Trophoblast cell (in vitro differentiated cells and primary cell): Measurements from ENCODE around the gene MAML2.
A peak's percentile ranks its signal among the peaks of the same experiment; 100 is the strongest.

Experiments
- DNase-seq, 2 donors: peaks; one replicate each; pipeline ENCODE4 v3.0.0-alpha.2; 2016
- H2AFZ ChIP-seq: 2 replicates; pipeline ENCODE4 v1.6.1; 2013; ENCODE audit warnings: low read length, moderate library complexity, mild to moderate bottlenecking; ENCODE audit not compliant: insufficient read depth, poor library complexity
- H2AK5ac ChIP-seq: 2 replicates; pipeline ENCODE4 v1.6.1; 2013; ENCODE audit warnings: mild to moderate bottlenecking, low read length
- H2BK120ac ChIP-seq: 2 replicates; pipeline ENCODE4 v1.6.1; 2013; ENCODE audit warnings: low read length, mild to moderate bottlenecking, moderate library complexity; ENCODE audit not compliant: insufficient read depth, poor library complexity
- H2BK12ac ChIP-seq: 2 replicates; pipeline ENCODE4 v1.6.1; 2013; ENCODE audit warnings: mild to moderate bottlenecking, low read length, moderate library complexity
- H2BK5ac ChIP-seq: 2 replicates; pipeline ENCODE4 v1.6.1; 2013; ENCODE audit warnings: low read length, low read depth, moderate library complexity, mild to moderate bottlenecking; ENCODE audit not compliant: poor library complexity
- H3K14ac ChIP-seq: 2 replicates; pipeline ENCODE4 v1.6.1; 2013; ENCODE audit warnings: mild to moderate bottlenecking, low read length
- H3K18ac ChIP-seq: 2 replicates; pipeline ENCODE4 v1.6.1; 2013; ENCODE audit warnings: mild to moderate bottlenecking, low read length
- H3K23ac ChIP-seq: 2 replicates; pipeline ENCODE4 v1.6.1; 2013; ENCODE audit warnings: low read length
- H3K27ac ChIP-seq: 2 replicates; pipeline ENCODE4 v1.5.1; 2013; ENCODE audit warnings: low read depth, mild to moderate bottlenecking, inconsistent platforms, low read length, moderate library complexity
- H3K27me3 ChIP-seq: 2 replicates; pipeline ENCODE4 v1.6.1; 2013; ENCODE audit warnings: inconsistent platforms, mild to moderate bottlenecking, low read length, moderate library complexity; ENCODE audit not compliant: insufficient read depth
- H3K36me3 ChIP-seq, 2 experiments: 1 replicate in 1 of 2; 2 replicates in 1 of 2; pipeline ENCODE4 v1.6.1; 2013; ENCODE audit warnings: low read length in 2 of 2, mild to moderate bottlenecking in 2 of 2, moderate library complexity in 1 of 2; ENCODE audit not compliant: insufficient read depth in 2 of 2, control insufficient read depth in 1 of 2
- H3K4ac ChIP-seq: 2 replicates; pipeline ENCODE4 v1.6.1; 2013; ENCODE audit warnings: low read depth, mild to moderate bottlenecking, low read length, moderate library complexity
- H3K4me1 ChIP-seq, 2 experiments: 1 replicate in 1 of 2; 2 replicates in 1 of 2; pipeline ENCODE4 v1.6.1; 2013; ENCODE audit warnings: low read length in 2 of 2, mild to moderate bottlenecking in 2 of 2, moderate library complexity in 1 of 2; ENCODE audit not compliant: insufficient read depth in 2 of 2, control insufficient read depth in 1 of 2
- H3K4me2 ChIP-seq: 2 replicates; pipeline ENCODE4 v1.6.1; 2013; ENCODE audit warnings: inconsistent platforms, mild to moderate bottlenecking, low read length, moderate library complexity
- H3K4me3 ChIP-seq: 2 replicates; pipeline ENCODE4 v1.5.1; 2013; ENCODE audit warnings: mild to moderate bottlenecking, low read depth, low read length, inconsistent platforms
- H3K79me1 ChIP-seq: one replicate; pipeline ENCODE4 v1.6.1; 2013; ENCODE audit warnings: low read length
- H3K79me2 ChIP-seq: 2 replicates; pipeline ENCODE4 v1.6.1; 2013; ENCODE audit warnings: low read length, mild to moderate bottlenecking; ENCODE audit not compliant: control insufficient read depth, insufficient read depth, poor library complexity
- H3K9ac ChIP-seq: 2 replicates; pipeline ENCODE4 v1.6.1; 2013; ENCODE audit warnings: mild to moderate bottlenecking, low read length
- H3K9me3 ChIP-seq: 2 replicates; pipeline ENCODE4 v1.6.1; 2013; ENCODE audit warnings: low read depth, mild to moderate bottlenecking, control low read depth, inconsistent platforms, low read length; ENCODE audit not compliant: insufficient read depth
- H4K12ac ChIP-seq: 2 replicates; pipeline ENCODE4 v1.6.1; 2013; ENCODE audit warnings: low read depth, mild to moderate bottlenecking, low read length, moderate library complexity
- H4K8ac ChIP-seq: 2 replicates; pipeline ENCODE4 v1.6.1; 2013; ENCODE audit warnings: low read depth, mild to moderate bottlenecking, low read length, moderate library complexity
- H4K91ac ChIP-seq: one replicate; pipeline ENCODE4 v1.6.1; 2013; ENCODE audit warnings: low read depth, mild to moderate bottlenecking, low read length, moderate library complexity
- WGBS: extraction: QIAGEN DNeasy Blood & Tissue Kit; methylation state at CpG from one replicate; pipeline ENCODE4 v1.1.7; 2013; ENCODE audit warnings: missing lambda C conversion rate; ENCODE audit not compliant: insufficient read length, insufficient coverage; ENCODE audit errors: extremely low coverage; 5-methylcytosine and 5-hydroxymethylcytosine counted together

Gene MAML2

DNA sequence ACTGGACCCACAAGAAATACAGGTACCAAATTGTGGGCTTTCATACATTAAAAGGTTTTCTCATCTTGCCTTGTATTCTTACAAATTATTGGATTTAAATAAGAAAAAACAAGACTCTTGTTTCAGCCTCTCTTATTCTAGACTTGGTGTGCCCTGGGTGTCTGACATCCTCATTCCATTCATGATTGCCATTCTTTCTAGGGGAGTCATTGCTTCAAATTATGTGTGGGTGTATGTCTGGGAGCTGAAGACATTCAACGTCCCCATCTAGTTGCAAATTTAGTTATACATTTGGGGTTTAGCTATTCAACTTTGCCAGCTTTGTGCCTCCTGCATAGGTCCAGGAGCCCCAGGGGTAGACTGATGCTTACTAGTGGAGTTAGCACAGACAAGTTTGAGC, 18.1 kb downstream of the MAML2 start:
- peak overlapping the region; percentile 95 for H3K27ac ChIP-seq
- peak overlapping the region; percentile 15 for H3K4me2 ChIP-seq
- H3K9me3 ChIP-seq = no peaks in the 10 kb centered on the region
- no peak overlapping the region for H4K8ac ChIP-seq
- no peak overlapping the region for H4K12ac ChIP-seq
- H3K9ac ChIP-seq = no peak overlapping the region
- WGBS = no CpG with 5 or more reads among the region's 1 CpG
- peaks cover 21 to 36% of the 10 kb centered on the region in 2 experiments for H3K4me1 ChIP-seq
- no peak overlapping the region for H3K23ac ChIP-seq
- H3K14ac ChIP-seq = no peak overlapping the region
- peak overlapping the region; percentile 96 for H2BK120ac ChIP-seq
- no peak overlapping the region for H3K18ac ChIP-seq
- H3K79me2 ChIP-seq = peaks cover 11% of the 10 kb centered on the region
- H2BK12ac ChIP-seq = no peak overlapping the region
- H3K36me3 ChIP-seq = no peaks in the 10 kb centered on the region
- H2AFZ ChIP-seq = no peak overlapping the region
- H4K91ac ChIP-seq = peak overlapping the region; percentile 70
- no peaks in the 10 kb centered on the region for H3K27me3 ChIP-seq
- H3K79me1 ChIP-seq = peaks cover 28% of the 10 kb centered on the region
- no peak overlapping the region for H3K4me3 ChIP-seq
- peak; percentile 39 to 77 for DNase-seq
- no peak overlapping the region for H2AK5ac ChIP-seq
- H3K4ac ChIP-seq = peak overlapping the region; percentile 89
- H2BK5ac ChIP-seq = peak overlapping the region; percentile 97

DNA sequence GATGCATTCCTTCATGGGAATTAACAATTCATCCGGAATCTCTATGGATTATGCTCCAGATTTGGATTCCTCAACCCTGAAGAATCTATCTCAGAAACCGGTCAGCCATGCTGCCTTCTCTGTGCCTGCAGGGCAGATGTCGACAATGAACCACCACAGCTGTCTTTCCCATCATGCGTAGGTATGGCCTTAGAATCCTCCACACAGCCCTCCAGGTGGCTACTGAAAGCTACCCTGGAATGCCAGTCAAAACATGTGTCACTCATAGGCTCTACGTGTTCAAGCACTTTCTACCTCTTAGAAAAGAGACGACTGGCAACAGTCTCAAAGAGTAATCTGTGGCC, 19.4 kb downstream of the MAML2 start:
- Histone ChIP-seq H3K79me2 (peaks cover 12% of the 10 kb centered on the region), H2BK120ac (peak overlapping the region; percentile 37), H2AK5ac (no peak overlapping the region), H3K27me3 (no peaks in the 10 kb centered on the region), H2AFZ (no peak overlapping the region), H4K8ac (no peak overlapping the region), H3K4me3 (no peak overlapping the region), H3K27ac (peak overlapping the region; percentile 95), H4K91ac (peak overlapping the region; percentile 29), H2BK5ac (peak overlapping the region; percentile 64), H3K14ac (no peak overlapping the region), H4K12ac (no peak overlapping the region), H3K23ac (no peak overlapping the region), H3K4me1 (peaks cover 23 to 42% of the 10 kb centered on the region in 2 experiments), H3K36me3 (no peaks in the 10 kb centered on the region), H3K9me3 (no peaks in the 10 kb centered on the region), H3K4ac (no peak overlapping the region), H3K9ac (no peak overlapping the region), H2BK12ac (peak overlapping the region; percentile 69), H3K18ac (peak overlapping the region; percentile 57), H3K4me2 (no peak overlapping the region), H3K79me1 (peaks cover 27% of the 10 kb centered on the region)
- peak; percentile 96 to 99 for DNase-seq
- no CpG with 5 or more reads among the region's 6 CpGs for WGBS

DNA sequence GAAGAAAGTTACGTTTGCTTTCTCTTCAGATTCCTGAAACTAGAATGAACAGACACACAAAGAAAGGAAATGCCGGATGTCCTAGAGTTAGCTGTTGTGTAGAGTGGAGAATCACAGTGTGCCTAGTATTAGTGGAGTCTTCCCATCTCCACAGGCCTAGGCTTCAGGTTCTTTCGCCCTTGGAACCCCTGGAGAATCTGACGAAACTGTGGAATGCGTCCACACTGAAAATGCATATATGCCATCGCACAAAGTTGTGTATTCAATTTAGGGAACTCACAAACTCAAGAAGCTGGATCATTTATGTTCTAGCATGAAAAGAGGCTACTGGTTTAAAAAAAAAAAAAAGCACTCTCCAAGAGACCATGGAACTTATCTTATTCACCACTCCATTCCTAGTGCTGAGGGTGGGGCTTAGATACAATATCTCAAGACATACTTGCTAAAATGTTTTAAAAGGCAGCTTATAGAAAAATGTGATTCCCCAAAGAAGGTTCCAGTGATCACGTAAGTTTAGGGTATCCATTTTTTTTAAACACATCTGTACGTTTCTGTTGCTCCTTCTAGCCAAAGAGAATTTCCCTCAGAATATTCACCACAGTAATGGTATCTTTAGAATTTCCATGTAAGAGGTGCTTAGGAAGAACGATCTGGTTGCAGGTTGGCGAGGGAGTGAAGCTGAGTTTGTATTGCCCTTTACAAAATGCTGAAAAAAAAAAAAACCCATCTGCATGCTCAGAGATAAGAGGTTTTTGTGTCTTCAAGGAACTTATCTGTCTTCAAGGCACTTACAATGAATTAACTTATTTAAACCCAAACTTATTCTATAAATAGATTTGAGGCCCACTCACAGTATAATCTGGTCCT, 20.0 kb downstream of the MAML2 start:
- no peak overlapping the region for H3K23ac ChIP-seq
- H3K9me3 ChIP-seq = no peaks in the 10 kb centered on the region
- H3K4me3 ChIP-seq = no peak overlapping the region
- peak overlapping the region; percentile 69 for H4K12ac ChIP-seq
- H3K4ac ChIP-seq = peak overlapping the region; percentile 81
- H2BK120ac ChIP-seq = peak overlapping the region; percentile 81
- peak overlapping the region; percentile 87 for H4K8ac ChIP-seq
- H3K36me3 ChIP-seq = no peaks in the 10 kb centered on the region
- H4K91ac ChIP-seq = peak overlapping the region; percentile 95
- H2AK5ac ChIP-seq = no peak overlapping the region
- peaks cover 23 to 42% of the 10 kb centered on the region in 2 experiments for H3K4me1 ChIP-seq
- H3K18ac ChIP-seq = no peak overlapping the region
- no peak overlapping the region for H2AFZ ChIP-seq
- no peaks in the 10 kb centered on the region for H3K27me3 ChIP-seq
- H2BK5ac ChIP-seq = peak overlapping the region; percentile 86
- DNase-seq = peak in 1 of 2 donors; percentile 38
- no peak overlapping the region for H3K4me2 ChIP-seq
- H3K9ac ChIP-seq = no peak overlapping the region
- peak overlapping the region; percentile 96 for H3K14ac ChIP-seq
- peaks cover 25% of the 10 kb centered on the region for H3K79me1 ChIP-seq
- peak overlapping the region; percentile 95 for H3K27ac ChIP-seq
- peaks cover 11% of the 10 kb centered on the region for H3K79me2 ChIP-seq
- peak overlapping the region; percentile 96 for H2BK12ac ChIP-seq
- no CpG with 5 or more reads among the region's 10 CpGs for WGBS

DNA sequence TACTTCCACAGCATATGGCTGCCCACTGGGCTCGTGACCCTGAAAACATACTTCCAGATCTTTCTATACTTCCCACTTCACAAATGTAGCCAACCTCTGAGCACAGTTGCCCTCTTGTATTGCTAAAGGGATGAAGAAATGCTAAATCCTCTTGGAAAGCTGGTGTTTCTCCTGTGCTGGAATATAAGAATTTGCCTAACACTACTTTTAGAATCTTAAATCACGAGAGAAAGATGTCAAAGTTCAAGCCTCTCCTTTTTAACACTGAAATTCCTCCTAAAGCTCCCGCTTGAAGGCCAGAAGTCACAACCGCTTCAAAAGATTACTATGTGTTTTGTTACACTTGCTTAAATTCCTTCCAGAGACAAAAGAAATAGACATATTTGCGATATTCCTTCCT, 21.9 kb downstream of the MAML2 start:
- H3K18ac ChIP-seq = peak overlapping the region; percentile 68
- no peaks in the 10 kb centered on the region for H3K27me3 ChIP-seq
- no CpG with 5 or more reads among the region's 5 CpGs for WGBS
- H3K79me2 ChIP-seq = peaks cover 8% of the 10 kb centered on the region
- peak overlapping the region; percentile 29 for H4K8ac ChIP-seq
- peak overlapping the region; percentile 76 for H2AK5ac ChIP-seq
- peak overlapping the region; percentile 43 for H4K91ac ChIP-seq
- peak overlapping the region; percentile 47 for H3K4ac ChIP-seq
- no peak overlapping the region for H3K4me2 ChIP-seq
- H3K9me3 ChIP-seq = no peaks in the 10 kb centered on the region
- H3K9ac ChIP-seq = no peak overlapping the region
- peak overlapping the region; percentile 48 for H4K12ac ChIP-seq
- H3K36me3 ChIP-seq = peaks cover 0 to 4% of the 10 kb centered on the region in 2 experiments
- DNase-seq = no peak
- H3K79me1 ChIP-seq = peaks cover 27% of the 10 kb centered on the region
- H3K23ac ChIP-seq = no peak overlapping the region
- H3K4me1 ChIP-seq = peaks cover 24 to 50% of the 10 kb centered on the region in 2 experiments
- H2BK120ac ChIP-seq = peak overlapping the region; percentile 79
- H3K14ac ChIP-seq = no peak overlapping the region
- peak overlapping the region; percentile 46 for H3K27ac ChIP-seq
- no peak overlapping the region for H2AFZ ChIP-seq
- H2BK5ac ChIP-seq = peak overlapping the region; percentile 52
- no peak overlapping the region for H3K4me3 ChIP-seq
- peak overlapping the region; percentile 63 for H2BK12ac ChIP-seq
